GM12878 (cell line): ENCODE results near the gene EPHA5. TPM values are rescaled to one million over a fixed set of nuclear protein-coding genes. Genes with fewer than 3 reads are reported as not detected.

Source experiments
- ATAC-seq: fragments of 200-7000 bp; cut with Tn5 transposase; 3 replicates; pipeline ENCODE4 v1.9.1; 2020; ENCODE audit warnings: mild to moderate bottlenecking, moderate library complexity
- BruUV-seq: library from RNA; stranded (reverse); fragments of 400-500 nt; replicated peaks from 2 replicates; lab custom pipeline; 2021; lab: Mats Ljungman, UMichigan
- CTCF ChIA-PET: fragments of 300-600 bp; sonication (Branson Sonifier 250); formaldehyde crosslinking; extraction: SDS; loops from one replicate; lab custom pipeline; 2021; ENCODE audit warnings: inconsistent platforms; lab: Yijun Ruan, JAX
- POLR2A ChIA-PET: fragments of 350-600 bp; formaldehyde crosslinking; extraction: SDS; loops from one replicate; lab custom pipeline; 2021; ENCODE audit warnings: inconsistent platforms; lab: Charles Lee
- RAD21 ChIA-PET: fragments of 300-600 bp; sonication (Branson Sonifier 250); formaldehyde crosslinking; loops from one replicate; lab custom pipeline; 2023; ENCODE audit warnings: antibody characterized with exemption; ENCODE audit not compliant: unreplicated experiment; lab: Charles Lee
- SMC1A ChIA-PET: fragments of 300-600 bp; sonication (Branson Sonifier 250); formaldehyde crosslinking; loops from one replicate; lab custom pipeline; 2023; ENCODE audit not compliant: unreplicated experiment, uncharacterized antibody; lab: Charles Lee
- DNase-seq: peaks from one replicate; pipeline ENCODE4 v3.0.0-alpha.2; 2011; ENCODE audit warnings: low read depth, low spot score
- FAIRE-seq: peaks from 3 replicates; lab custom pipeline; 2011; peaks lifted over from hg19 to GRCh38; lab: Jason Lieb, UNC
- H2AFZ ChIP-seq: 2 replicates; pipeline ENCODE4 v1.6.0; 2011; ENCODE audit warnings: low read depth, low read length, control low read depth; ENCODE audit not compliant: control insufficient read depth
- H3K27ac ChIP-seq: 2 replicates; pipeline ENCODE4 v1.5.1; 2011; ENCODE audit warnings: control low read depth; ENCODE audit not compliant: control insufficient read depth, insufficient read depth
- H3K27me3 ChIP-seq, 2 experiments: replicated peaks in 1 of 2; 2 replicates each; pipeline versions ENCODE4 v1.6.0 to v1.6.1; 2011; ENCODE audit warnings: low read length in 1 of 2; ENCODE audit not compliant: control insufficient read depth in 2 of 2, insufficient read depth in 2 of 2
- H3K36me3 ChIP-seq, 2 experiments: 2 replicates each; pipeline ENCODE4 v1.5.1; 2011; ENCODE audit warnings: low read length in 1 of 2; ENCODE audit not compliant: control insufficient read depth in 2 of 2, insufficient read depth in 2 of 2
- H3K4me1 ChIP-seq: 2 replicates; pipeline ENCODE4 v1.6.1; 2011; ENCODE audit warnings: mild to moderate bottlenecking, low read length, moderate library complexity, mixed read lengths; ENCODE audit not compliant: control insufficient read depth, insufficient read depth
- H3K4me2 ChIP-seq: 2 replicates; pipeline ENCODE4 v1.6.0; 2011; ENCODE audit warnings: control low read depth; ENCODE audit not compliant: control insufficient read depth, insufficient read depth
- H3K4me3 ChIP-seq: fragments of 200-600 bp; sonication (generic); 2 replicates; pipeline ENCODE4 v1.5.1; 2016
- H3K79me2 ChIP-seq: 2 replicates; pipeline ENCODE4 v1.6.0; 2011; ENCODE audit warnings: low read length; ENCODE audit not compliant: control insufficient read depth, insufficient read depth
- H3K9ac ChIP-seq: 2 replicates; pipeline ENCODE4 v1.8.0; 2011; ENCODE audit warnings: low read length, control low read depth, mixed read lengths; ENCODE audit not compliant: control insufficient read depth, insufficient read depth
- H3K9me3 ChIP-seq: replicated peaks from 3 replicates; pipeline ENCODE4 v1.5.1; 2011; ENCODE audit warnings: mild to moderate bottlenecking, low read length; ENCODE audit not compliant: control insufficient read depth, insufficient read depth
- H4K20me1 ChIP-seq: 2 replicates; pipeline ENCODE4 v1.6.0; 2011; ENCODE audit not compliant: control insufficient read depth, insufficient read depth
- FOS ChIP-seq: IDR thresholded peaks from 3 replicates; pipeline ENCODE4 v1.6.1; 2011; ENCODE audit warnings: borderline replicate concordance; ENCODE audit not compliant: insufficient read length; ENCODE audit errors: extremely low read depth
- POLR2AphosphoS5 ChIP-seq: IDR thresholded peaks from 2 replicates; pipeline ENCODE4 v1.6.1; 2011; ENCODE audit warnings: mild to moderate bottlenecking, low read length, inconsistent platforms
- RBBP5 ChIP-seq: fragments of 200-600 bp; sonication (generic); conservative IDR thresholded peaks from 2 replicates; pipeline ENCODE4 v1.6.1; 2016
- RELA ChIP-seq: fragments of 450-650 bp; IDR thresholded peaks from 2 replicates; pipeline ENCODE4 v1.8.0; 2014; ENCODE audit warnings: borderline replicate concordance; ENCODE audit not compliant: partially characterized antibody
- SP1 ChIP-seq: IDR thresholded peaks from one replicate; pipeline ENCODE4 v1.6.1; 2011; ENCODE audit warnings: low read depth, low read length
- SREBF1 ChIP-seq: IDR thresholded peaks from 2 replicates; pipeline ENCODE4 v1.6.1; 2012; ENCODE audit warnings: mild to moderate bottlenecking, low read length
- TAF1 ChIP-seq: IDR thresholded peaks from 2 replicates; pipeline ENCODE4 v1.6.1; 2011; ENCODE audit warnings: mild to moderate bottlenecking, low read depth, low read length, borderline replicate concordance
- USF1 ChIP-seq: IDR thresholded peaks from 2 replicates; pipeline ENCODE4 v1.6.1; 2011; ENCODE audit warnings: borderline replicate concordance, low read depth, mild to moderate bottlenecking, moderate library complexity, mixed read lengths, low read length; ENCODE audit not compliant: insufficient read depth; ENCODE audit errors: extremely low read length
- ZBTB4 ChIP-seq: fragments of 450-650 bp; formaldehyde crosslinking; IDR thresholded peaks from 2 replicates; pipeline ENCODE4 v1.4.0; 2022; ENCODE audit warnings: mild to moderate bottlenecking, moderate library complexity
- WGBS: methylation state at CpG from one replicate; pipeline ENCODE4 v1.1.6; 2016; ENCODE audit warnings: low lambda C conversion rate; ENCODE audit not compliant: insufficient replicate concordance, insufficient coverage; ENCODE audit errors: missing lambda C conversion rate; 5-methylcytosine and 5-hydroxymethylcytosine counted together
- in situ Hi-C: fragments of 300-500 bp; cut with MboI; formaldehyde crosslinking; loops from 9 replicates; pipeline ENCODE4 v1.14.3; 2018; ENCODE audit warnings: mixed read lengths
- intact Hi-C: fragments of 100-400 bp; cut with micrococcal nuclease; formaldehyde crosslinking; loops from one replicate; pipeline ENCODE4 v1.14.2; 2022; ENCODE audit not compliant: unreplicated experiment
- polyA plus RNA-seq, 11 experiments: library from polyadenylated mRNA; depleted of rRNA in 4 of 11; unstranded in 6 of 11; stranded (reverse) in 5 of 11; fragments of >200 nt; fragmentation: Nextera tagmentation in 4 of 11; fragmentation: Illumina TruSeq in 1 of 11; extraction: Ambion mirVana in 4 of 11; extraction: Trizol in 1 of 11; gene quantifications; 1 replicate in 1 of 11; 2 replicates in 10 of 11; pipeline versions ENCODE4 v1.2.1 to v1.2.3, GENCODE V29; 2011 to 2016; ENCODE audit warnings: inconsistent platforms in 2 of 11, missing spikeins in 2 of 11, low read depth in 1 of 11
- total RNA-seq, 4 experiments: library from RNA; depleted of rRNA in 3 of 4; stranded (reverse); fragments of >200 nt in 3 of 4; fragmentation: Illumina TruSeq in 1 of 4; extraction: Trizol in 1 of 4; gene quantifications; 2 replicates each; pipeline versions ENCODE4 v1.2.1 to v1.2.3, GENCODE V29; 2013 to 2021

The EPHA5 gene
- total and polyA plus RNA-seq, 10 of the 15 experiments (the other 5 are each of a cell fraction or from before 2014, with no cell fraction given) = not detected

- no TSS peak for BruUV-seq
- no peaks in the 10 kb centered on the region for H4K20me1 ChIP-seq
- no peak overlapping the region for H2AFZ ChIP-seq
- no peak overlapping the region for H3K9ac ChIP-seq
- ChIA-PET SMC1A (no interaction called here), RAD21 (no interaction called here), POLR2A (no interaction called here), CTCF (no interaction called here)
- intact Hi-C loops = no loop called here
- H3K4me3 ChIP-seq = no peak overlapping the region
- H3K79me2 ChIP-seq = no peaks in the 10 kb centered on the region
- DNase-seq (no peak), ATAC-seq (no peak), FAIRE-seq (no peak)
- 30% methylated on average over 1 of the region's 1 CpG for WGBS
- no peaks in the 10 kb centered on the region for H3K9me3 ChIP-seq
- H3K4me1 ChIP-seq = no peaks in the 10 kb centered on the region
- no peak overlapping the region for H3K4me2 ChIP-seq
- in situ Hi-C loops = no loop called here
- TF ChIP-seq FOS (no peak), ZBTB4 (no peak), RBBP5 (no peak), POLR2AphosphoS5 (no peak), SREBF1 (no peak), RELA (no peak), USF1 (no peak), SP1 (no peak), TAF1 (no peak)
- no peaks in the 10 kb centered on the region for H3K36me3 ChIP-seq
- H3K27ac ChIP-seq = no peak overlapping the region
- no peaks in the 10 kb centered on the region for H3K27me3 ChIP-seq
These were observed 15.3 kb downstream of the EPHA5 start for GRCh38 chr4:65654976-65655375.
